HepG2 (cell line): ENCODE results near the gene THEM5.

ENCODE experiments used
- GTF2F1 ChIP-seq: fragments of 150-350 bp; IDR thresholded peaks from 2 replicates; pipeline ENCODE4 v1.6.1; 2014; ENCODE audit warnings: low read length
- MAFK ChIP-seq, 2 experiments: IDR thresholded peaks in 1 of 2; conservative IDR thresholded peaks in 1 of 2; 2 replicates each; pipeline ENCODE4 v1.6.1; 2011; ENCODE audit warnings: improper control_type of control experiment in 2 of 2, low read length in 2 of 2
- PAF1 ChIP-seq: IDR thresholded peaks from 2 replicates; pipeline ENCODE4 v1.6.1; 2016; ENCODE audit warnings: missing genetic modification reagents, missing compliant biosample characterization
- SUZ12 ChIP-seq: fragments of 150-350 bp; IDR thresholded peaks from 2 replicates; pipeline ENCODE4 v1.6.1; 2014; ENCODE audit warnings: low read depth, low read length

DNA sequence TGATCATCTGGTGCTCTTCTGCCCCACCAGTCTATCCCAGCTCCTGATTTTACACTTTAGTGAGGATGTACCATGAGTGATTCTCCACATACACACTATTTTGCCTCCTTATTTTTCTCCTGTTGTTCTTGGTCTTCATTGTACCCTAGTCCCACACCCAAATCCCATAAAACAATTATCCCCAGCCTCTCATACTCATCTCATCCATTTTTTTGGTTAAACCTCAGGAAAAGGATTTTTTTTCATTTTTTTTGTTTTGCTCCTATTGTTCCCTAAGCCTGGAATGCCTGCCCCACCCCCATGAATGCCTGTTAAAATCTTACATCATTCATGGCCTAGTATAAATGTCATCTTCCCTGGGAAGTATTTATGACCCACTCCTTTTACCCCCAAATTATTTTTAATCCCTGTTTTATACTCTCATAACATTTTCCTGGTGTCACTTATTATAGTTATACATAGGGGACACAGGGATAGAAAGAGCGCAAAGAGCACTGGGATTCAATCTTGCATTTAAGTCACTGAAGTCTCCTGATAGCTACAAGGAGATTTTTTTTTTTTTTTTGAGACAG lies 43.4 kb downstream of the THEM5 start:
- TF ChIP-seq GTF2F1 (no peak), SUZ12 (no peak), MAFK (conservative IDR thresholded peaks at IDR 0.05 in 1 of 2, IDR thresholded peaks at IDR 0.05 in 1 of 2; ENCODE audit: low read length in 2 of 2) (no peak), PAF1 (no peak)
